HPDE6-E6E7 (cell line): Measurements from ENCODE around the gene DYRK4.

ENCODE experiments used
- DNase-seq: peaks from one replicate; pipeline ENCODE4 v3.0.0; 2011; ENCODE audit warnings: missing footprints; ENCODE audit errors: extremely low spot score

DYRK4 gene

DNA sequence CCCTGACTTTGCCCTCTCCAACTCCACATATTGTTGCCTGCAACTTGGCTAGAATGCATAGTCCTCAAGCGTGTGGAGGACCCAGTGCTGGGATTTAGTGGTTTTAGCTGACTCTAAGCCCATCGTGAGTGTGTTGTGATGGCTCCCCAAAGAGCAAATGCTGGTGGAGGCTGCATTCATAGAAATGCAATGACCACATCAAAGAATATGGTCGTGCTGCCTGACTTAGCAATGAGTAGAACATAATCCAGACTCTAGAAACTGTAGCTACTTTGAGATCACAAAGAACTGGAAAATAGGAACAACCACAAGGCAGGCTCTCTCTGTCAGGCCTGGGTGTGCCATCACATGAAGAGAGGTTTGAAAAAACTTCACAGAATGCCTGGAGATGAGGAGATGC lies 1.3 kb downstream of the DYRK4 start:
- DNase-seq, result no peak

- no peak for DNase-seq
These were observed 2.8 kb downstream of the DYRK4 start for GRCh38 chr12:4564818-4565217.

- no peak for DNase-seq
These were observed 4.5 kb downstream of the DYRK4 start for GRCh38 chr12:4566474-4566873.

GRCh38 chr12:4567073-4567881 lies 5.3 kb downstream of the DYRK4 start:
- DNase-seq, result no peak

GRCh38 chr12:4569261-4569660 lies 7.3 kb downstream of the DYRK4 start:
- DNase-seq, result no peak

DNA sequence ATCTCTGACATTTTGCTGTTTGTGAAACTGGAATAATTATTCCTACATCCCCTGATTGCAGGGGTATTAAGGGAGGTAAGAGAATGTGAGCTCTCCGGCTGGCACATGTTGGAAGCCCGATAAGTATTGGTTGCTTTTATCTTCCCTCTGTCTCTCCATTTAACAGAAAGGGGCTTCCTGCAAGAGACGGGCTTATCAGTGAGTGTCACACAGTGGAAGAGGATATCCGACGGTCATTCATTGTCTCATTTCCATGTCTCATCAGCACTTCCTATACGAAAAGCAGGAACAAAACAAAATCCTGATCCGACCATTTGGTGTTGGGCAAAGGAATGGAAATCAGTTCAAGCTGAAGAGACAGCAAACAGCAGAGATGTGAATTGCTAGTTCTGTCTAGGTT lies 10.7 kb downstream of the DYRK4 start:
- no peak for DNase-seq

GRCh38 chr12:4579305-4580102 lies 17.5 kb downstream of the DYRK4 start:
- peak; percentile 7 for DNase-seq

DNA sequence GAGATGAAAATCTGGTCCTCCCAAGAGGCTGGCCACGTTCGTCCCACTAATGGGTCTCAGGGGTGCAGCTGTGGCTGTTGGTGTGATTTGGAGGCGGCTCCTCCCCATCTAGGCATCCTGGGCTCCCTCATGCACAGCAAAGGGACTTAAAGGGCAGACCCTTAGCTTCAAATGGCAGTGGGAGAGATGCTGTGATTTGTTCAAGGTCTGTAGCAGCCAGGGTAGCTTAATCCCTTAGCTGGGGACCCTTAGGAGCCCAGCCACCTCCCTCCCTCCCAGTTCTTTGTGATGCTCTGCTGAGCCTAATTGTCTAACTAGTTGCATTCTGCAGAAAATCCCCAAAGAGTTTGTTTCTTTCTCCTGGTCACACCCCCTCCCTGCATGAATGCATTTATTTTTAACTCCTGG lies 18.3 kb downstream of the DYRK4 start:
- DNase-seq, result no peak

- no peak for DNase-seq
These were observed 22.3 kb downstream of the DYRK4 start for GRCh38 chr12:4584281-4584680.

DNA sequence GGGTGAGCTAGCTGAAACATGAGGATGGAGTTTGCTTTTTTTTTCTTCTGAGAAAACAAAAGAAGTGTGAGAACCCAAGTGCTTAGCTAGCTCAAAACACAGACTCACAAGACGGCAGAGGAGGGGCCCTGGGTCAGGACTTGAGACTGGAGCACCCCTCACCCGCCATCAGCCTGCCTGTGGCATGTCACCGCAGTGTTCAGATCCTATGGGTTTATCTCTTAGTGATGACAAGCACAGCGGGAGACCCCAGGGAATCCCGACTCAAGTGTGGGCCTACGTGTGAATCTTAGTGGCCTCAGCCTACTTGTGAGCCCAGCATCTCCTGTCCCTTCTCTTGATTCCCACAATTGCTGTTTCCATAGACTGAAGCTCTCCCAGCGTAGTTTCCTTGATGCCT lies 22.9 kb downstream of the DYRK4 start:
- no peak for DNase-seq

DNA sequence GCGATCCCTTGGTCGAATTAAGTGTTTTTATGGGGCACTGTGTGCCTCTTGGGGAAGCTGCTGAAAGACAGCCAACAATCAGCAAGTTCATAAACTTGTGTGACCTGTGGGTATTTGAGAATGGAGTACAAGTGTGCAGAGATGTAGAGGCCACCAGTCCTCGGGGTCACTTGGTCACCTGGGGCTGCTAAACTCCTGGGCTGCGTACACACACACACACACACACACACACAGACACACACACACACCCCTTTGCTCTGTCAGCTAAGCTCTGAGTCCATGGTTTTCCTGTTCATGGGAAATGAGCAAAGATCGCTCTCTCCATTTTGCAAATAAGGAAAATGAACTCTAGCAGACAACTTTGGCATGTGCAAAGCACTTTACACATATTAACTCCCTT lies 24.5 kb downstream of the DYRK4 start:
- DNase-seq, result no peak

DNA sequence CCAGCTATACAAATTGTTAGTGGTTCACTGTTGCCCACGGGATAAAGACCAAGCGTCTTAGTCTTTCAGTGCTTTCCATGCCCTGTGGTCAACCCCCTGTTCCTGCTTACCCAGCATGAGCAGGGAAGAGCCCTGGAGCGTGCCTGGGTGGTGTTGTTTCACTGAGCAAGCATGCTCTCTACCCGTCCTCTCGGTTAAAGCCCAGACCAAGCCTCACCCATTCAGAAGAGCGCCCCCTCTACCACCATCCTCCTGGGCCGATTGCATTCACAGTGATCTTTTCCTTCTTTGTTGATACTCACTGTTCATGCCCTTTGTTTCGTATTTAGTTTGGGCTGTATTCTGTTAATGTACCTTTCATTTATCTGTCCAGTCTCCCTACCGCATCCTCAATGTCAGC lies 25.1 kb downstream of the DYRK4 start:
- no peak for DNase-seq

- DNase-seq, result no peak
These were observed 26.9 kb downstream of the DYRK4 start for GRCh38 chr12:4588916-4589315.

GRCh38 chr12:4589941-4590340 lies 27.9 kb downstream of the DYRK4 start:
- no peak for DNase-seq

GRCh38 chr12:4591180-4591687 lies 29.2 kb downstream of the DYRK4 start:
- DNase-seq, result no peak

DNA sequence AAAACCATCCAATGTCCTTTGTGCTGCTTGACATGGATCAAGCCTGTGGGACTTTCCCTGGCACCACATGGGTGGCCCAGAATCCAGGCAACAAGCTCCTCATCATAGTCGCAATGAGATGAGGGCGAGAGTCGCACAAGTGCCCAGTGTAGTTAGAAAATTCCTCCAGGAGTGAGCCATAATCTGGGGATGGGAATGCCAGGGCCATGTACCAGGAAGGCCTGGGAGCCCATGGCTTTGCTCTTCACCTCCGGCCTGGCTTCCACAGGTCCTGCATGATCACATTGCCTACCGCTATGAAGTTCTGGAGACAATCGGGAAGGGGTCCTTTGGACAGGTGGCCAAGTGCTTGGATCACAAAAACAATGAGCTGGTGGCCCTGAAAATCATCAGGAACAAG lies 33.9 kb downstream of the DYRK4 start:
- no peak for DNase-seq

GRCh38 chr12:4603421-4603820 lies 41.4 kb downstream of the DYRK4 start:
- DNase-seq, result no peak

- no peak for DNase-seq
These were observed 41.9 kb downstream of the DYRK4 start for GRCh38 chr12:4603946-4604345.

- DNase-seq, result peak; percentile 75
These were observed 42.7 kb downstream of the DYRK4 start for GRCh38 chr12:4604684-4605193.

- DNase-seq, result no peak
These were observed 45.0 kb downstream of the DYRK4 start for GRCh38 chr12:4607056-4607455.

DNA sequence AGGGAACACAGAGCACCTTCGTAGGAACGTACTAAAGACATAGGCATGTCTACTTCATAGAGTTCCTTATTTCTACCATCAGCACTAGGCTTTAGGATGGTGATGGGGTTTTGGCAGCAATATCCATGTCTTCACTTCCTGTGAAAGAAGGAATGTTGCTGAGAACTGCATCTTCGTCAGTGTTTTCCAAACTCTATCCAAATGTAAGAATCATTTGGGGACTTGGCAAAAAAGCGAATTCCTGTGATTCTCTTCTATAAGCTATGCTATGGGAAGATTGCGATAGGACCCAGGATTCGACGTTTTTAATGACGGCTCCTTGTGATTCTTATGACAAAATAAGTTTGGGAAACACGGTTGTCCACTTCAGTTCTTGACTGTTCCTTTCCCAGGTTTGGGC lies 47.1 kb downstream of the DYRK4 start:
- no peak for DNase-seq

DNA sequence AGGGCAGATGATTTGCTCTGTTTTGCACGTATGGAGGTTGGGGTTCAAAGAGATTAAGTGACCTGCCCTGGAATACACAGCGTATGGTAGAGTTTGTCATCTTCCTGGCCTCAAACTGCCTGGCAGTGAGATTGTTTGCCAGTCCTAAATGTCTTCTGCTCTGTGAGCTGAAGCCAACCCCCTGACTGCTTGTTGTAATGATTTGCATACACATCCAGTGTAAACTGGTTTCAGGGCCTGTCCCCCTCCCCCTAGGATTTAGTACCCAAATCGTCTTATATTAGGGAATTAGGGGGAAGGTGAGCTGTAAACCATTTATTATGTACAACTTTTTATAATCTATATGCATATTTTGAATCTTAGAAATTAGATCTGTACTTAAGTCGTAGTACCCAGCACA lies 48.5 kb downstream of the DYRK4 start:
- no peak for DNase-seq

DNA sequence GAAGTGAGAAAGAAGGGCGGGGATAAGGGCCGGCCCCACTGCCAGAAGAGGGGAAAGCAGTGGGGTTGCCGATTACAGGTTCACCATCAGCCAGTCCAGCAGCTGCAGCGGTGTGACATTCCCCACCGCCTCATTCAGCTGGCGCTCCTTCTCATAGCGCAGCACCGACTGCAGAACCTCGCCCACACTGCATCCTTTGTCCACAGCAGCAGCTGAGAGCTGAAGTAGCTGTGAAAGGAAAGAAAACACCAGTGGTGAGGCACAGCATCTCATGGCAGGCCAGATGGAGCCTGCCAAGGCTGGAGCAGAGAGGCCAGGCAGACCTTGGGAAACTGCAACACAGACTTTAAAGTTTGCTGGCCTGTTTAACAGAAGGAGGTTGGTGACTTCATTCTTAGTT lies 53.7 kb downstream of the DYRK4 start:
- no peak for DNase-seq
